ENCODE measurements around the gene RRAD.
A peak's percentile ranks its signal among the peaks of the same experiment; 100 is the strongest.

The RRAD gene

DNA sequence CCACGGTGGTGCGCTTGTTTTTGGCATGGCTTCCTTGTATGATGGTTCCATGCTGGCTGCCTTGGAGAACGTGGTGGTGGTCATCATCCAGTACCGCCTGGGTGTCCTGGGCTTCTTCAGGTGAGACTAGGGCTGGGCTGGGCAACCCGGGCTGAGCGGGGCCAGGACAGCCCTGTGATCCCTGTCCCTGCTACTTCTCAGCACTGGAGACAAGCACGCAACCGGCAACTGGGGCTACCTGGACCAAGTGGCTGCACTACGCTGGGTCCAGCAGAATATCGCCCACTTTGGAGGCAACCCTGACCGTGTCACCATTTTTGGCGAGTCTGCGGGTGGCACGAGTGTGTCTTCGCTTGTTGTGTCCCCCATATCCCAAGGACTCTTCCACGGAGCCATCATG, 14.9 kb upstream of the RRAD start:
- Histone ChIP-seq H3K27me3 (replicated peaks in 2 of 5; ENCODE audit: control insufficient read depth in 4 of 5, insufficient read depth in 5 of 5, low read length in 4 of 5) (no peaks in the 10 kb centered on the region), H3K27ac (ENCODE audit: insufficient read depth in 1 of 2, low read depth in 1 of 2, low read length in 2 of 2, poor library complexity in 1 of 2, severe bottlenecking in 2 of 2) (no peak overlapping the region), H3K36me3 (ENCODE audit: control insufficient read depth in 4 of 4, insufficient read depth in 4 of 4, low read length in 3 of 4) (peaks cover 16 to 69% (median 57%) of the 10 kb centered on the region in 4 experiments), H3K4me1 (ENCODE audit: control extremely low read depth in 1 of 4, control insufficient read depth in 4 of 4, insufficient read depth in 4 of 4, low read length in 3 of 4) (peaks cover 0 to 14% (median 10%) of the 10 kb centered on the region in 4 experiments), H3K9me3 (ENCODE audit: control extremely low read depth in 1 of 5, control insufficient read depth in 4 of 5, insufficient read depth in 2 of 5, low read depth in 1 of 5, low read length in 4 of 5) (no peaks in the 10 kb centered on the region), H3K4me3 (ENCODE audit: control insufficient read depth in 1 of 7, extremely low read depth in 1 of 7, insufficient read depth in 4 of 7, low read depth in 2 of 7, low read length in 6 of 7) (no peak overlapping the region)
- POLR2A ChIA-PET = no interaction called here
- CTCF ChIA-PET = interaction anchor here (1.0 to 1.3 kb wide), 2 partner anchors 19 to 73 kb away, joined by 3 read pairs; no protein-coding TSS in a partner anchor
- WGBS (ENCODE audit: insufficient coverage) = 96% methylated on average over 16 of the region's 16 CpGs
- no peak for DNase-seq

DNA sequence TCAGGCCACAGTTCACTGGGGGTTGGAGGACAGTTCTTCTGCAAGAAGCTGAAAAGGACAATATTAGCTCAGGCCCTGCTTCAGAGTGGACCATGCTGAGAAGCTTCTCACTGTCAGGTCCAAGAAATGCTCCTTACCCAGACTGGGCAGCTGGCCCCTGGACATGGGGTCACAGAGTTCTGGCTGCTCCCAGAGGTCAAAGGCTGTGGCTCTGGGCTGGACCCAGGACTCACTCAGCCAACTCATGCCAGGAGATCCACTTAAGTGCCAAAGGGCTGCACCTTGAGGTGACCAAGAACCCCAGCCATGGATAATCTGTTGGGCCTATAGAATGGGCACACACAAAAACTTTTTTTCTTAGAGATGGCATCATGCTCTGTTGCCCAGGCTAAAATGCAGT, 14.0 kb upstream of the RRAD start:
- H3K9me3 ChIP-seq (ENCODE audit: control extremely low read depth in 1 of 5, control insufficient read depth in 4 of 5, insufficient read depth in 2 of 5, low read depth in 1 of 5, low read length in 4 of 5) = no peaks in the 10 kb centered on the region
- ChIA-PET CTCF (interaction anchor here (0.9 to 1.3 kb wide), 5 partner anchors 10 to 92 kb away, joined by 3 read pairs; partner anchors contain the start of gene RRAD), POLR2A (no interaction called here)
- DNase-seq = no peak
- no peaks in the 10 kb centered on the region for H3K27me3 ChIP-seq (replicated peaks in 2 of 5; ENCODE audit: control insufficient read depth in 4 of 5, insufficient read depth in 5 of 5, low read length in 4 of 5)
- H3K4me3 ChIP-seq (ENCODE audit: control insufficient read depth in 1 of 7, extremely low read depth in 1 of 7, insufficient read depth in 4 of 7, low read depth in 2 of 7, low read length in 6 of 7) = no peak overlapping the region
- no peak overlapping the region for H3K27ac ChIP-seq (ENCODE audit: insufficient read depth in 1 of 2, low read depth in 1 of 2, low read length in 2 of 2, poor library complexity in 1 of 2, severe bottlenecking in 2 of 2)
- peaks cover 0 to 17% (median 16%) of the 10 kb centered on the region in 4 experiments for H3K4me1 ChIP-seq (ENCODE audit: control extremely low read depth in 1 of 4, control insufficient read depth in 4 of 4, insufficient read depth in 4 of 4, low read length in 3 of 4)
- H3K36me3 ChIP-seq (ENCODE audit: control insufficient read depth in 4 of 4, insufficient read depth in 4 of 4, low read length in 3 of 4) = peaks cover 16 to 69% (median 57%) of the 10 kb centered on the region in 4 experiments

DNA sequence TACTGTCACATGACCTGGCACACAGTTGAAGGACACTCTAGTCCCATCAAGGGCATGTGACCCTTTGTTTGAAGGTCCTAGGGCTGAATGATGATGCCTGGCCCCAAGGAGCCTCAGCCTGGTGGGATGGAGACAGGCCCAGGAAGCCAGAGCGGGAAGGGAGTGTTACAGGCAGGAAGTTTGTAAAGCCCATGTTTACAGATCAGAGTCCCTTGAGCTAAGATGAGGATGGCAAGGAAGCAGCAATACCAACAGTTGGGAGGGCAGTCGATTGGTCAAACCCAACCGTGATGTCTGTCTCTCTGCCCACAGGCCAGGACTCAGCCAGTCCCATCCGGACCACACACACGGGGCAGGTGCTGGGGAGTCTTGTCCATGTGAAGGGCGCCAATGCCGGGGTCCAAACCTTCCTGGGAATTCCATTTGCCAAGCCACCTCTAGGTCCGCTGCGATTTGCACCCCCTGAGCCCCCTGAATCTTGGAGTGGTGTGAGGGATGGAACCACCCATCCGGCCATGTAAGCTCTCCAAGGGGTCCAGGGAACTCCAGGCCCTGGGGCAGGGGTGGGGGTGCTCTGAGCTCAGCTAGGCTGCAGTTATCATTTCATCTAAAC, 12.5 kb upstream of the RRAD start:
- Histone ChIP-seq H3K36me3 (ENCODE audit: control insufficient read depth in 4 of 4, insufficient read depth in 4 of 4, low read length in 3 of 4) (peaks cover 16 to 57% (median 48%) of the 10 kb centered on the region in 4 experiments), H3K4me1 (ENCODE audit: control extremely low read depth in 1 of 4, control insufficient read depth in 4 of 4, insufficient read depth in 4 of 4, low read length in 3 of 4) (peaks cover 3 to 28% (median 25%) of the 10 kb centered on the region in 4 experiments)

DNA sequence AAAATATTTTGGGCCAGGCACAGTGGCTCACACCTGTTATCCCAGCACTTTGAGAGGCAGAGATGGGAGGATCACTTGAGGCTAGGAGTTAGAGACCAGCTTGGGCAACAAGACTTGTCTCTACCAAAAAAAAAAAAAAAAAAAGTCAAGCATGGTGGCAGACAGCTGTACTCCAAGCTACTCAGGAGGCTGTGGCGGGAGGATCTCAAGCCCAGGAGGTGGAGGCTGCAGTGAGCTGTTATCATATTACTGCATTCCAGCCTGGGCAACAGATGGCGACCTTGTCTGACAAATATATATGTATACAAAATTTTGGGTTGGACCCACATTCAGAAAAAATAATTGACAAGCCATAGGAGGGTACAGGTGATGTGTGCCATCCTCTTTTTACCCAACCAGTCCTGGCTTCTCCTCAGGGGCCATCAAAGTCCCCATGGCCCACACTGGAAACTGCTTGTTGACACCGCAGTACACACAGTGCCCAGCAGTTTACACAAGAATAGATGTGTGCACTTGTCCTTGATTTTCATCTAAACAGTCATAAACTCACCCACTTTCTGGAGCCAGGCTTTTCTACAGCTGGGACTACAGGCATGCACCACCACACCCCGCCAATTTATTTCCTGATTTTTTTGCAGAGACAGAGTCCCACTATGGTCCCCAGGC, 11.7 kb upstream of the RRAD start:
- no peak overlapping the region for H3K27ac ChIP-seq (ENCODE audit: insufficient read depth in 1 of 2, low read depth in 1 of 2, low read length in 2 of 2, poor library complexity in 1 of 2, severe bottlenecking in 2 of 2)
- peaks cover 3 to 30% (median 25%) of the 10 kb centered on the region in 4 experiments for H3K4me1 ChIP-seq (ENCODE audit: control extremely low read depth in 1 of 4, control insufficient read depth in 4 of 4, insufficient read depth in 4 of 4, low read length in 3 of 4)
- WGBS (ENCODE audit: insufficient coverage) = 88% methylated on average over 2 of the region's 4 CpGs
- DNase-seq = peak in 2 of 3 donors; percentile 45 to 54
- POLR2A ChIA-PET = no interaction called here
- H3K36me3 ChIP-seq (ENCODE audit: control insufficient read depth in 4 of 4, insufficient read depth in 4 of 4, low read length in 3 of 4) = peaks cover 14 to 52% (median 42%) of the 10 kb centered on the region in 4 experiments
- no peaks in the 10 kb centered on the region for H3K9me3 ChIP-seq (ENCODE audit: control extremely low read depth in 1 of 5, control insufficient read depth in 4 of 5, insufficient read depth in 2 of 5, low read depth in 1 of 5, low read length in 4 of 5)
- no peak overlapping the region for H3K4me3 ChIP-seq (ENCODE audit: control insufficient read depth in 1 of 7, extremely low read depth in 1 of 7, insufficient read depth in 4 of 7, low read depth in 2 of 7, low read length in 6 of 7)
- CTCF ChIA-PET = interaction anchor here (0.7 to 1.3 kb wide), 4 partner anchors 10 to 42 kb away, joined by 3 to 6 read pairs (median 3); no protein-coding TSS in a partner anchor
- no peaks in the 10 kb centered on the region for H3K27me3 ChIP-seq (replicated peaks in 2 of 5; ENCODE audit: control insufficient read depth in 4 of 5, insufficient read depth in 5 of 5, low read length in 4 of 5)

More for the DNA sequence above, 12.5 kb upstream of the RRAD start:
- no peak for DNase-seq
- Histone ChIP-seq H3K27ac (ENCODE audit: insufficient read depth in 1 of 2, low read depth in 1 of 2, low read length in 2 of 2, poor library complexity in 1 of 2, severe bottlenecking in 2 of 2) (no peak overlapping the region), H3K27me3 (replicated peaks in 2 of 5; ENCODE audit: control insufficient read depth in 4 of 5, insufficient read depth in 5 of 5, low read length in 4 of 5) (no peaks in the 10 kb centered on the region), H3K4me3 (ENCODE audit: control insufficient read depth in 1 of 7, extremely low read depth in 1 of 7, insufficient read depth in 4 of 7, low read depth in 2 of 7, low read length in 6 of 7) (no peak overlapping the region), H3K9me3 (ENCODE audit: control extremely low read depth in 1 of 5, control insufficient read depth in 4 of 5, insufficient read depth in 2 of 5, low read depth in 1 of 5, low read length in 4 of 5) (no peaks in the 10 kb centered on the region)
- POLR2A ChIA-PET = no interaction called here
- CTCF ChIA-PET = interaction anchor here (0.7 to 1.3 kb wide), 4 partner anchors 9 to 43 kb away, joined by 3 to 6 read pairs (median 4); no protein-coding TSS in a partner anchor
- WGBS (ENCODE audit: insufficient coverage) = 99% methylated on average over 9 of the region's 10 CpGs

DNA sequence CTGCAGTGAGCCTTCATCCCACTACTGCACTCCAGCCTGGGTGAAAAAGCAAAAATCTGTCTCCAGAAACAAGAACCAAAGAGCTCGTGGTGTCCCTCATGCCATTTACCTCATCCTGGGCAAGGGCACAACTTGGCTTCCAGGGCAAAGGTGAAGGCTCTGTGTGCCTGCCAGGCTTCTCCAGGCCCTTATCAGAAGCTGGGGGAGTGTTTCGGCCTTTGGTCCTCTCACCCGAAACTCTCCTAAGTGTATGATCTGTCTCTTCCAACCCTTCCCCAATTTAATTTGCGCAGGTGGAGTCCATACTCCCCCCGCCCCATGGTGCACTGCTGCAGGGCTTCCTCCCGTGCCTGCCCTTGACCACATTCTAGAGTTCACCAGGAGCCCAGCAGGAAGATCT, 11.1 kb upstream of the RRAD start:
- H3K4me3 ChIP-seq (ENCODE audit: control insufficient read depth in 1 of 7, extremely low read depth in 1 of 7, insufficient read depth in 4 of 7, low read depth in 2 of 7, low read length in 6 of 7) = no peak overlapping the region
- 97% methylated on average over 6 of the region's 6 CpGs for WGBS (ENCODE audit: insufficient coverage)
- H3K9me3 ChIP-seq (ENCODE audit: control extremely low read depth in 1 of 5, control insufficient read depth in 4 of 5, insufficient read depth in 2 of 5, low read depth in 1 of 5, low read length in 4 of 5) = no peaks in the 10 kb centered on the region
- H3K27ac ChIP-seq (ENCODE audit: insufficient read depth in 1 of 2, low read depth in 1 of 2, low read length in 2 of 2, poor library complexity in 1 of 2, severe bottlenecking in 2 of 2) = no peak overlapping the region
- no peak for DNase-seq
- ChIA-PET CTCF (interaction anchor here (1.0 to 1.3 kb wide), 3 partner anchors 10 to 41 kb away, joined by 3 to 6 read pairs (median 3); no protein-coding TSS in a partner anchor), POLR2A (no interaction called here)
- peaks cover 3 to 30% (median 25%) of the 10 kb centered on the region in 4 experiments for H3K4me1 ChIP-seq (ENCODE audit: control extremely low read depth in 1 of 4, control insufficient read depth in 4 of 4, insufficient read depth in 4 of 4, low read length in 3 of 4)
- peaks cover 14 to 52% (median 40%) of the 10 kb centered on the region in 4 experiments for H3K36me3 ChIP-seq (ENCODE audit: control insufficient read depth in 4 of 4, insufficient read depth in 4 of 4, low read length in 3 of 4)
- no peaks in the 10 kb centered on the region for H3K27me3 ChIP-seq (replicated peaks in 2 of 5; ENCODE audit: control insufficient read depth in 4 of 5, insufficient read depth in 5 of 5, low read length in 4 of 5)

DNA sequence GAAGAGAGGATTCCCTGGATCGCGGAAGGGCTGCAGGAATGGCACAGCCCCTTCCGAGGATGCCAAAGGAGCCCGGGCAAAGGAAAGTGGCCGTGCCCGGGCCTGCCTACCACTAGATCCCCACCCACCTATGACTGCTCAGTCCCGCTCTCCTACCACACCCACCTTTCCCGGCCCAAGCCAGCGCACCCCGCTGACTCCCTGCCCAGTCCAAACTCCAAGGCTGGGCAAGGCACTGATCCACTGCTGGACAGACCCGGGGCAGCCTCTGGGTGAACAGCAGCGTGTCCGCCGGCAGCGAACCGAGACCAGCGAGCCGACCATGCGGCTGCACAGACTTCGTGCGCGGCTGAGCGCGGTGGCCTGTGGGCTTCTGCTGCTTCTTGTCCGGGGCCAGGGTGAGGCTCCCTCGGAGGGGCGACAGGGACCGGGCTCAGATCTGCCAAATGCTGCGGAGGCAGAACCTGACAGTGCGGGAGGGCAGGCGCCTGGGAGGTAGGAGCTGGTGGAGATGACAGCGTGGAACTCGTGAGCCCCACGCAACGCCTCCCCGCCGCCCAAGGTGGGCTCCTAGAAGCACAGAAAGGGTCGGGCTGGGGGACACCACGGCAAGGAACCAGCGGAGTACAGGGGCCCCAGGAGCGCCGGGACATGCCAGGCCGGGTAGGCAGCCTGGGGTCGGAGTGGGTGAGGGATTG, 10.1 kb upstream of the RRAD start, which contains the start of gene CES2:
Gene CES2 (plus strand): TSS at position 203 of the 698 bp plus-strand sequence. CDS start 120 bp downstream, at position 323.
- no peaks in the 10 kb centered on the region for H3K27me3 ChIP-seq (replicated peaks in 2 of 5; ENCODE audit: control insufficient read depth in 4 of 5, insufficient read depth in 5 of 5, low read length in 4 of 5)
- WGBS (ENCODE audit: insufficient coverage) = 73% methylated on average over 28 of the region's 44 CpGs
- ChIA-PET CTCF (interaction anchor here (1.9 kb wide), 1 partner anchor 8 kb away, joined by 8 read pairs; no protein-coding TSS in a partner anchor), POLR2A (no interaction called here)
- H3K4me3 ChIP-seq (ENCODE audit: control insufficient read depth in 1 of 7, extremely low read depth in 1 of 7, insufficient read depth in 4 of 7, low read depth in 2 of 7, low read length in 6 of 7) = peak within 1 kb of the TSS; percentile 76 to 98 (median 92)
- peaks cover 8 to 43% (median 30%) of the 10 kb centered on the region in 4 experiments for H3K36me3 ChIP-seq (ENCODE audit: control insufficient read depth in 4 of 4, insufficient read depth in 4 of 4, low read length in 3 of 4)
- H3K9me3 ChIP-seq (ENCODE audit: control extremely low read depth in 1 of 5, control insufficient read depth in 4 of 5, insufficient read depth in 2 of 5, low read depth in 1 of 5, low read length in 4 of 5) = no peaks in the 10 kb centered on the region
- no peak for DNase-seq
- H3K27ac ChIP-seq (ENCODE audit: insufficient read depth in 1 of 2, low read depth in 1 of 2, low read length in 2 of 2, poor library complexity in 1 of 2, severe bottlenecking in 2 of 2) = peak within 1 kb of the TSS; percentile 92 to 93
- H3K4me1 ChIP-seq (ENCODE audit: control extremely low read depth in 1 of 4, control insufficient read depth in 4 of 4, insufficient read depth in 4 of 4, low read length in 3 of 4) = peaks cover 3 to 30% (median 25%) of the 10 kb centered on the region in 4 experiments
